SK-N-SH treated with all-trans-retinoic acid at 6 μM for 48 hours (cell line): ENCODE results near the gene DCDC2.

Experiments used
- ATAC-seq: fragments of 200-7000 bp; cut with Tn5 transposase; 3 replicates; pipeline ENCODE4 v1.9.1; 2020; ENCODE audit warnings: mild to moderate bottlenecking, moderate library complexity
- ARNTL ChIP-seq: fragments of 450-650 bp; formaldehyde crosslinking; IDR thresholded peaks from 2 replicates; pipeline ENCODE4 v1.5.0; 2020; ENCODE audit warnings: low read depth, mild to moderate bottlenecking, moderate library complexity, borderline replicate concordance
- BACH2 ChIP-seq: fragments of 250-450 bp; sonication (Bioruptor Pico); IDR thresholded peaks from 2 replicates; pipeline ENCODE4 v1.9.0; 2021; ENCODE audit warnings: mild to moderate bottlenecking, borderline replicate concordance
- CSDC2 ChIP-seq: fragments of 250-450 bp; sonication (Bioruptor Pico); IDR thresholded peaks from 2 replicates; pipeline ENCODE4 v1.5.0; 2020; ENCODE audit warnings: mild to moderate bottlenecking, moderate library complexity
- ESRRG ChIP-seq: fragments of 250-450 bp; sonication (Bioruptor Pico); IDR thresholded peaks from 2 replicates; pipeline ENCODE4 v1.6.1; 2021; ENCODE audit warnings: mild to moderate bottlenecking
- GLIS3 ChIP-seq: fragments of 250-450 bp; sonication (Bioruptor Pico); IDR thresholded peaks from 2 replicates; pipeline ENCODE4 v1.5.0; 2020; ENCODE audit warnings: mild to moderate bottlenecking, moderate library complexity
- ISL1 ChIP-seq: fragments of 250-450 bp; sonication (Bioruptor Pico); IDR thresholded peaks from 2 replicates; pipeline ENCODE4 v2.1.2; 2022; ENCODE audit warnings: mild to moderate bottlenecking, moderate library complexity
- OSR1 ChIP-seq: fragments of 250-450 bp; sonication (Bioruptor Pico); IDR thresholded peaks from 2 replicates; pipeline ENCODE4 v1.8.0; 2022; ENCODE audit warnings: moderate library complexity, mild to moderate bottlenecking, inconsistent platforms
- PPARA ChIP-seq: fragments of 250-450 bp; sonication (Bioruptor Pico); IDR thresholded peaks from 2 replicates; pipeline ENCODE4 v1.5.0; 2020; ENCODE audit warnings: mild to moderate bottlenecking, borderline replicate concordance
- SNAI2 ChIP-seq: fragments of 250-450 bp; sonication (Bioruptor Pico); IDR thresholded peaks from 2 replicates; pipeline ENCODE4 v1.5.0; 2020; ENCODE audit warnings: mild to moderate bottlenecking, moderate library complexity
- TCF4 ChIP-seq: fragments of 250-450 bp; sonication (Bioruptor Pico); IDR thresholded peaks from 2 replicates; pipeline ENCODE4 v1.8.0; 2021; ENCODE audit warnings: mild to moderate bottlenecking, moderate library complexity, borderline replicate concordance
- TOX ChIP-seq: fragments of 250-450 bp; sonication (Bioruptor Pico); IDR thresholded peaks from 2 replicates; pipeline ENCODE4 v1.8.0; 2021; ENCODE audit warnings: mild to moderate bottlenecking, moderate library complexity, borderline replicate concordance
- ZC3H10 ChIP-seq: fragments of 250-450 bp; sonication (Bioruptor Pico); IDR thresholded peaks from 2 replicates; pipeline ENCODE4 v1.5.1; 2021; ENCODE audit warnings: mild to moderate bottlenecking, moderate library complexity
- ZFP30 ChIP-seq: fragments of 450-650 bp; formaldehyde crosslinking; IDR thresholded peaks from 2 replicates; pipeline ENCODE4 v1.5.0; 2022; ENCODE audit warnings: mild to moderate bottlenecking, moderate library complexity
- ZNF565 ChIP-seq: fragments of 450-650 bp; formaldehyde crosslinking; conservative IDR thresholded peaks from 2 replicates; pipeline ENCODE4 v1.5.0; 2020; ENCODE audit warnings: low read depth, mild to moderate bottlenecking, moderate library complexity
- ZNF70 ChIP-seq: fragments of 450-650 bp; formaldehyde crosslinking; IDR thresholded peaks from 2 replicates; pipeline ENCODE4 v1.5.0; 2020; ENCODE audit warnings: mild to moderate bottlenecking, moderate library complexity
- ZNF8 ChIP-seq: fragments of 450-650 bp; formaldehyde crosslinking; IDR thresholded peaks from 2 replicates; pipeline ENCODE4 v1.5.0; 2020; ENCODE audit warnings: mild to moderate bottlenecking, moderate library complexity
- TF ChIP-seq, protein P1 (sequence below): fragments of 250-450 bp; sonication (Bioruptor Pico); IDR thresholded peaks from 2 replicates; pipeline ENCODE4 v1.5.0; 2020; ENCODE audit warnings: mild to moderate bottlenecking, moderate library complexity
- TF ChIP-seq, protein P2 (sequence below): fragments of 250-450 bp; sonication (Bioruptor Pico); IDR thresholded peaks from 2 replicates; pipeline ENCODE4 v1.8.0; 2021; ENCODE audit warnings: low read depth, mild to moderate bottlenecking, moderate library complexity, borderline replicate concordance
- TF ChIP-seq, protein P3 (sequence below): fragments of 250-450 bp; sonication (Bioruptor Pico); IDR thresholded peaks from 2 replicates; pipeline ENCODE4 v1.5.1; 2021; ENCODE audit warnings: mild to moderate bottlenecking, moderate library complexity
- TF ChIP-seq, protein P4 (sequence below): fragments of 250-450 bp; sonication (Bioruptor Pico); IDR thresholded peaks from 2 replicates; pipeline ENCODE4 v1.5.1; 2020; ENCODE audit warnings: low read depth, mild to moderate bottlenecking, moderate library complexity

The DCDC2 gene

DNA sequence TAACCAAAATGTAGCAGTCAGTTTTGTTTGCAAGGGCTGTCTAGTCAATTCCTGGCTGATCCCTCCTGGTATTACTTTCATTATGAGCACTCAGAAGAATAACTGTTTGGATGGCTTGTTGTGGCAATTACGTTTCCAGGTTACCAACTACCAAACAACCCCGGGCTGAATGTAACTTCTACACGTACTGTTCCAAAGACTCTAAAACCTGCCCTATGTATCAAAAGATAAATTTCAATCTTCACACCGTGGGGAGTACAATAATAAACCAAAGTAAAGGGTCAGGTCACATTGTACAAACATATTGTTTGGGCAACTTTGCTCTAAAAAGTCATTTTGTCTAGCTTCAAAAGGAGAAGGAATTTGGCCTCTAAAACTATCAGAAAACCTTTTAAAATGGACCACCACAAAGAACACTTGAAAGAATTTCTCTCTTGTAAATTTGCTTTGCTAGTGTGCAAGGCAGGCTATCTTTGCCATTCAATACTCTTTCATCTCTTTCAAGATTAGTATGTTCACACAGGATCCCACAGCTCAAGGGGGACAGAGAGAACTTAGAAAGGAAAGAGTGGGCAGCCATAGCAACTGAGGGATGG is 27.6 kb downstream of the DCDC2 start:
- TF ChIP-seq, protein P1, sequence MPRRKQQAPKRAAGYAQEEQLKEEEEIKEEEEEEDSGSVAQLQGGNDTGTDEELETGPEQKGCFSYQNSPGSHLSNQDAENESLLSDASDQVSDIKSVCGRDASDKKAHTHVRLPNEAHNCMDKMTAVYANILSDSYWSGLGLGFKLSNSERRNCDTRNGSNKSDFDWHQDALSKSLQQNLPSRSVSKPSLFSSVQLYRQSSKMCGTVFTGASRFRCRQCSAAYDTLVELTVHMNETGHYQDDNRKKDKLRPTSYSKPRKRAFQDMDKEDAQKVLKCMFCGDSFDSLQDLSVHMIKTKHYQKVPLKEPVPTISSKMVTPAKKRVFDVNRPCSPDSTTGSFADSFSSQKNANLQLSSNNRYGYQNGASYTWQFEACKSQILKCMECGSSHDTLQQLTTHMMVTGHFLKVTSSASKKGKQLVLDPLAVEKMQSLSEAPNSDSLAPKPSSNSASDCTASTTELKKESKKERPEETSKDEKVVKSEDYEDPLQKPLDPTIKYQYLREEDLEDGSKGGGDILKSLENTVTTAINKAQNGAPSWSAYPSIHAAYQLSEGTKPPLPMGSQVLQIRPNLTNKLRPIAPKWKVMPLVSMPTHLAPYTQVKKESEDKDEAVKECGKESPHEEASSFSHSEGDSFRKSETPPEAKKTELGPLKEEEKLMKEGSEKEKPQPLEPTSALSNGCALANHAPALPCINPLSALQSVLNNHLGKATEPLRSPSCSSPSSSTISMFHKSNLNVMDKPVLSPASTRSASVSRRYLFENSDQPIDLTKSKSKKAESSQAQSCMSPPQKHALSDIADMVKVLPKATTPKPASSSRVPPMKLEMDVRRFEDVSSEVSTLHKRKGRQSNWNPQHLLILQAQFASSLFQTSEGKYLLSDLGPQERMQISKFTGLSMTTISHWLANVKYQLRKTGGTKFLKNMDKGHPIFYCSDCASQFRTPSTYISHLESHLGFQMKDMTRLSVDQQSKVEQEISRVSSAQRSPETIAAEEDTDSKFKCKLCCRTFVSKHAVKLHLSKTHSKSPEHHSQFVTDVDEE (CRISPR knock-in tag): no peak
- no peak for TF ChIP-seq ZFP30
- no peak for TF ChIP-seq BACH2 (CRISPR knock-in tag)
- TF ChIP-seq ZNF8 (CRISPR knock-in tag): no peak
- TF ChIP-seq GLIS3 (CRISPR knock-in tag): no peak
- no peak for TF ChIP-seq ARNTL
- TF ChIP-seq TCF4 (CRISPR knock-in tag): no peak
- TF ChIP-seq ZC3H10 (CRISPR knock-in tag): no peak
- TF ChIP-seq OSR1 (CRISPR knock-in tag): no peak
- no peak for TF ChIP-seq SNAI2 (CRISPR knock-in tag)
- TF ChIP-seq, protein P2, sequence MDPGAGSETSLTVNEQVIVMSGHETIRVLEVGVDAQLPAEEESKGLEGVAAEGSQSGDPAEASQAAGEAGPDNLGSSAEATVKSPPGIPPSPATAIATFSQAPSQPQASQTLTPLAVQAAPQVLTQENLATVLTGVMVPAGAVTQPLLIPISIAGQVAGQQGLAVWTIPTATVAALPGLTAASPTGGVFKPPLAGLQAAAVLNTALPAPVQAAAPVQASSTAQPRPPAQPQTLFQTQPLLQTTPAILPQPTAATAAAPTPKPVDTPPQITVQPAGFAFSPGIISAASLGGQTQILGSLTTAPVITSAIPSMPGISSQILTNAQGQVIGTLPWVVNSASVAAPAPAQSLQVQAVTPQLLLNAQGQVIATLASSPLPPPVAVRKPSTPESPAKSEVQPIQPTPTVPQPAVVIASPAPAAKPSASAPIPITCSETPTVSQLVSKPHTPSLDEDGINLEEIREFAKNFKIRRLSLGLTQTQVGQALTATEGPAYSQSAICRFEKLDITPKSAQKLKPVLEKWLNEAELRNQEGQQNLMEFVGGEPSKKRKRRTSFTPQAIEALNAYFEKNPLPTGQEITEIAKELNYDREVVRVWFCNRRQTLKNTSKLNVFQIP (CRISPR knock-in tag): no peak
- TF ChIP-seq ISL1 (CRISPR knock-in tag): no peak
- no peak for TF ChIP-seq ZNF70 (CRISPR knock-in tag)
- ATAC-seq: no peak

DNA sequence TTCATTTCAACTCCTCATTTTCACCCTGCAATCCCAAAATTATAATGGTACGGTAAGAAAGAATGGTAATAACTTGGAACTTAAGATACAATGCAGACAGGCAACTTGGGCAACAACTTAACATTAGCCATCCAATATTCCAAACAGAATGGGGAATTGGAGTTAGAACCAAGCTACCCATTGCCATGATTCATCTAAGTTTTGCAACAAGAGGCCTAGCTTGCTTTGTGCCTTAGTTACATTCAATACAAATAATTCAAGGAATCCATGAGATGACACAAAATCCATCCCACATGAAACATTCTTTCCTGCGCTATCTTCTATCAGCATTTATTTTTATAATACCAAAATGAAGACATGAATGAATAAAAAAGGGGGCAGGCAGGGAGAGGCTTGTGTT is 28.4 kb downstream of the DCDC2 start:
- ATAC-seq: no peak
- TF ChIP-seq ZC3H10 (CRISPR knock-in tag) (no peak), CSDC2 (CRISPR knock-in tag) (no peak), BACH2 (CRISPR knock-in tag) (no peak), ZNF70 (CRISPR knock-in tag) (no peak), PPARA (CRISPR knock-in tag) (no peak), SNAI2 (CRISPR knock-in tag) (no peak), ZNF8 (CRISPR knock-in tag) (no peak), ESRRG (CRISPR knock-in tag) (no peak)
- TF ChIP-seq, protein P3, sequence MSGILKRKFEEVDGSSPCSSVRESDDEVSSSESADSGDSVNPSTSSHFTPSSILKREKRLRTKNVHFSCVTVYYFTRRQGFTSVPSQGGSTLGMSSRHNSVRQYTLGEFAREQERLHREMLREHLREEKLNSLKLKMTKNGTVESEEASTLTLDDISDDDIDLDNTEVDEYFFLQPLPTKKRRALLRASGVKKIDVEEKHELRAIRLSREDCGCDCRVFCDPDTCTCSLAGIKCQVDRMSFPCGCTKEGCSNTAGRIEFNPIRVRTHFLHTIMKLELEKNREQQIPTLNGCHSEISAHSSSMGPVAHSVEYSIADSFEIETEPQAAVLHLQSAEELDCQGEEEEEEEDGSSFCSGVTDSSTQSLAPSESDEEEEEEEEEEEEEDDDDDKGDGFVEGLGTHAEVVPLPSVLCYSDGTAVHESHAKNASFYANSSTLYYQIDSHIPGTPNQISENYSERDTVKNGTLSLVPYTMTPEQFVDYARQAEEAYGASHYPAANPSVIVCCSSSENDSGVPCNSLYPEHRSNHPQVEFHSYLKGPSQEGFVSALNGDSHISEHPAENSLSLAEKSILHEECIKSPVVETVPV (CRISPR knock-in tag): no peak

DNA sequence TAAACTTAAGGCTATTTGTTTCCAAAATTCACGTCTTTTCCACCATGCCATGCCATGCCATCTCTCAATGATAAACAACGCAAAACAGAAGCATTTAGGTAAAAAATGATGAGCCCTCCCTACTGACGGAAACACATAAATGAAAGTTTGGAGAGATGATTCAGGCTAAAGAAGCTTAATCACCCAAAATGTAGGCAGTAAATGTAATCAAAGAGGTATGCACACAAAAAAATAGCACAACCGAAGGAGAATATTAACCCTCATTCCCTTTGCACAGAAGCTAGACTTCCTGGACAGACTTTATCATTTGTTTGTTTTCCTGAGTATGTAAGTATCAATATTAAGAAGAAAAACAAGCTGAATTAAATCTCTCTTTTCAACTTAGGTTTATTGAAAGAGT is 28.8 kb downstream of the DCDC2 start:
- no peak for TF ChIP-seq TOX (CRISPR knock-in tag)
- no peak for TF ChIP-seq ARNTL
- TF ChIP-seq PPARA (CRISPR knock-in tag): no peak
- no peak for TF ChIP-seq ZNF565 (CRISPR knock-in tag)
- TF ChIP-seq, protein P1 (CRISPR knock-in tag): no peak
- TF ChIP-seq SNAI2 (CRISPR knock-in tag): no peak
- ATAC-seq: no peak

DNA sequence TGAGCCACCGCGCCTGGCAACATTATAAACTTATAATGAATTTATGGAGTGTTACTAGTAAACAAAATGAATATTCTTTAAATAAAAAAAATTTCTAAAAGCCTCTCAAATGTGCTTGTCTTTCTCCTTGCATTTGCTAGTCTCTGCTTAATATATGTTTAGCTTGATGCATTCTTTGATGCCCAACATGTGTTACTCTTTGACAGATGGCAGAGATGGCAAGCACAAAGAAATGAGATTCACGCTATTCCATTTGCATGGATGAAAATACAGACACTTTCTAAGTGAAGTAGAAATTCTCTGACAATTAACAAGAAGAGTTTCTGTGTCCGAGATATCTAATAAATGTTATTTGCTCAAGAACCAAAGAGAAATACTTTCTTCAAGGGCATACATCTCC is 30.1 kb downstream of the DCDC2 start:
- ATAC-seq: no peak
- TF ChIP-seq, protein P4, sequence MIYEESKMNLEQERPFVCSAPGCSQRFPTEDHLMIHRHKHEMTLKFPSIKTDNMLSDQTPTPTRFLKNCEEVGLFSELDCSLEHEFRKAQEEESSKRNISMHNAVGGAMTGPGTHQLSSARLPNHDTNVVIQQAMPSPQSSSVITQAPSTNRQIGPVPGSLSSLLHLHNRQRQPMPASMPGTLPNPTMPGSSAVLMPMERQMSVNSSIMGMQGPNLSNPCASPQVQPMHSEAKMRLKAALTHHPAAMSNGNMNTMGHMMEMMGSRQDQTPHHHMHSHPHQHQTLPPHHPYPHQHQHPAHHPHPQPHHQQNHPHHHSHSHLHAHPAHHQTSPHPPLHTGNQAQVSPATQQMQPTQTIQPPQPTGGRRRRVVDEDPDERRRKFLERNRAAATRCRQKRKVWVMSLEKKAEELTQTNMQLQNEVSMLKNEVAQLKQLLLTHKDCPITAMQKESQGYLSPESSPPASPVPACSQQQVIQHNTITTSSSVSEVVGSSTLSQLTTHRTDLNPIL (CRISPR knock-in tag): no peak
- no peak for TF ChIP-seq ISL1 (CRISPR knock-in tag)
- TF ChIP-seq, protein P2 (CRISPR knock-in tag): no peak
- no peak for TF ChIP-seq ZNF8 (CRISPR knock-in tag)
- no peak for TF ChIP-seq TOX (CRISPR knock-in tag)
- TF ChIP-seq ZC3H10 (CRISPR knock-in tag): no peak
- TF ChIP-seq ZNF565 (CRISPR knock-in tag): no peak
- TF ChIP-seq SNAI2 (CRISPR knock-in tag): no peak
- TF ChIP-seq, protein P3 (CRISPR knock-in tag): no peak
